Stimulated activated CD4-positive, alpha-beta T cell treated with anti-CD3 and anti-CD28 coated beads, Interleukin-2, amount 100 ng/mL, for 24 hours (primary cell): ENCODE data around the gene INSYN2B.
A peak's percentile ranks its signal among the peaks of the same experiment; 100 is the strongest.

Experiments used
- DNase-seq, 2 donors: peaks; one replicate each; pipeline ENCODE4 v3.0.0-alpha.2; 2020

INSYN2B gene

GRCh38 chr5:169980418-169981053, at the start of gene INSYN2B:
Gene INSYN2B (minus strand): TSS chr5:169980495. CDS start chr5:169883898, 96,597 bp downstream.
- peak; percentile 20 to 31 for DNase-seq

- DNase-seq: no peak
Observed at GRCh38 chr5:170028124-170028523, 47.8 kb upstream of the INSYN2B start.

GRCh38 chr5:170025853-170026252, 45.6 kb upstream of the INSYN2B start:
- no peak for DNase-seq

GRCh38 chr5:170021506-170021905, 41.2 kb upstream of the INSYN2B start:
- no peak for DNase-seq

- DNase-seq: no peak
Observed at GRCh38 chr5:170020423-170020822, 40.1 kb upstream of the INSYN2B start.

- DNase-seq: no peak
Observed at GRCh38 chr5:170012622-170013021, 32.3 kb upstream of the INSYN2B start.

GRCh38 chr5:170011751-170012150, 31.5 kb upstream of the INSYN2B start:
- no peak for DNase-seq

- DNase-seq: no peak
Observed at GRCh38 chr5:170010595-170010994, 30.3 kb upstream of the INSYN2B start.

GRCh38 chr5:170008376-170008775, 28.1 kb upstream of the INSYN2B start:
- no peak for DNase-seq

- no peak for DNase-seq
Observed at GRCh38 chr5:170006021-170006420, 25.7 kb upstream of the INSYN2B start.

GRCh38 chr5:170000155-170000554, 19.9 kb upstream of the INSYN2B start:
- DNase-seq: no peak

- no peak for DNase-seq
Observed at GRCh38 chr5:169999621-170000020, 19.3 kb upstream of the INSYN2B start.

- DNase-seq: no peak
Observed at GRCh38 chr5:169997798-169998197, 17.5 kb upstream of the INSYN2B start.

GRCh38 chr5:169993485-169993790, 13.1 kb upstream of the INSYN2B start:
- no peak for DNase-seq

GRCh38 chr5:169992789-169993484, 12.6 kb upstream of the INSYN2B start:
- DNase-seq: no peak

- no peak for DNase-seq
Observed at GRCh38 chr5:169991115-169991869, 11.0 kb upstream of the INSYN2B start.

GRCh38 chr5:169989365-169989764, 9.1 kb upstream of the INSYN2B start:
- DNase-seq: no peak

- no peak for DNase-seq
Observed at GRCh38 chr5:169988947-169989346, 8.7 kb upstream of the INSYN2B start.

GRCh38 chr5:169988206-169988605, 7.9 kb upstream of the INSYN2B start:
- no peak for DNase-seq

- no peak for DNase-seq
Observed at GRCh38 chr5:169979871-169980270, 424 bp downstream of the INSYN2B start.

- no peak for DNase-seq
Observed at GRCh38 chr5:169978714-169979113, 1.6 kb downstream of the INSYN2B start.

GRCh38 chr5:169974121-169974770, 6.0 kb downstream of the INSYN2B start:
- DNase-seq: no peak

GRCh38 chr5:169973056-169973455, 7.2 kb downstream of the INSYN2B start:
- DNase-seq: no peak

- no peak for DNase-seq
Observed at GRCh38 chr5:169971780-169972179, 8.5 kb downstream of the INSYN2B start.
